ENCODE data around the gene PDE11A.

DNA sequence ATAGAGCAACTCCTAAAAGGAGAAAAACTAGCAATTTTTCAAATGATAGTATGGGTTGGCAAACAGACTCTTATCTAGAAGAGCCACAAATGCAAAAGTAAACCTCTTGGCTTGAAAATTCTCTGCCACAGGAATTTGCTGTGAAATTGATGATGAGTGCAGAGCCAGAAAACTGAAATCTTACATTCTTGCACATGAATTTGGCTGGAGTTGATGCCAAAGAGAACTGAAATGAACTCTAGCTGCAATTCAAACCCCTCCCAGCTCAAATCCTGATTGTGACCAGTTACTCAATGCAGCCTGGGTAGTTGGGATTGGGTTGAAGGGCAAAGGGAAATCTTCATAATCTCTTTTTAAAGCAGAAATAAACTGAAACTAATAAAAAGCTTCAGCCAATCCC, 266.6 kb downstream of the PDE11A start:
- TF ChIP-seq, protein P1, sequence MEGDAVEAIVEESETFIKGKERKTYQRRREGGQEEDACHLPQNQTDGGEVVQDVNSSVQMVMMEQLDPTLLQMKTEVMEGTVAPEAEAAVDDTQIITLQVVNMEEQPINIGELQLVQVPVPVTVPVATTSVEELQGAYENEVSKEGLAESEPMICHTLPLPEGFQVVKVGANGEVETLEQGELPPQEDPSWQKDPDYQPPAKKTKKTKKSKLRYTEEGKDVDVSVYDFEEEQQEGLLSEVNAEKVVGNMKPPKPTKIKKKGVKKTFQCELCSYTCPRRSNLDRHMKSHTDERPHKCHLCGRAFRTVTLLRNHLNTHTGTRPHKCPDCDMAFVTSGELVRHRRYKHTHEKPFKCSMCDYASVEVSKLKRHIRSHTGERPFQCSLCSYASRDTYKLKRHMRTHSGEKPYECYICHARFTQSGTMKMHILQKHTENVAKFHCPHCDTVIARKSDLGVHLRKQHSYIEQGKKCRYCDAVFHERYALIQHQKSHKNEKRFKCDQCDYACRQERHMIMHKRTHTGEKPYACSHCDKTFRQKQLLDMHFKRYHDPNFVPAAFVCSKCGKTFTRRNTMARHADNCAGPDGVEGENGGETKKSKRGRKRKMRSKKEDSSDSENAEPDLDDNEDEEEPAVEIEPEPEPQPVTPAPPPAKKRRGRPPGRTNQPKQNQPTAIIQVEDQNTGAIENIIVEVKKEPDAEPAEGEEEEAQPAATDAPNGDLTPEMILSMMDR (conservative IDR thresholded peaks at IDR 0.05; ENCODE audit: low read depth in 2 of 2): no peak
- TF ChIP-seq EZH2 (IDR thresholded peaks at IDR 0.05; ENCODE audit: low read depth, unreplicated experiment) (no peak), EZH2phosphoT487 (IDR thresholded peaks at IDR 0.05; ENCODE audit: unreplicated experiment) (no peak)
- TF ChIP-seq, protein P2, sequence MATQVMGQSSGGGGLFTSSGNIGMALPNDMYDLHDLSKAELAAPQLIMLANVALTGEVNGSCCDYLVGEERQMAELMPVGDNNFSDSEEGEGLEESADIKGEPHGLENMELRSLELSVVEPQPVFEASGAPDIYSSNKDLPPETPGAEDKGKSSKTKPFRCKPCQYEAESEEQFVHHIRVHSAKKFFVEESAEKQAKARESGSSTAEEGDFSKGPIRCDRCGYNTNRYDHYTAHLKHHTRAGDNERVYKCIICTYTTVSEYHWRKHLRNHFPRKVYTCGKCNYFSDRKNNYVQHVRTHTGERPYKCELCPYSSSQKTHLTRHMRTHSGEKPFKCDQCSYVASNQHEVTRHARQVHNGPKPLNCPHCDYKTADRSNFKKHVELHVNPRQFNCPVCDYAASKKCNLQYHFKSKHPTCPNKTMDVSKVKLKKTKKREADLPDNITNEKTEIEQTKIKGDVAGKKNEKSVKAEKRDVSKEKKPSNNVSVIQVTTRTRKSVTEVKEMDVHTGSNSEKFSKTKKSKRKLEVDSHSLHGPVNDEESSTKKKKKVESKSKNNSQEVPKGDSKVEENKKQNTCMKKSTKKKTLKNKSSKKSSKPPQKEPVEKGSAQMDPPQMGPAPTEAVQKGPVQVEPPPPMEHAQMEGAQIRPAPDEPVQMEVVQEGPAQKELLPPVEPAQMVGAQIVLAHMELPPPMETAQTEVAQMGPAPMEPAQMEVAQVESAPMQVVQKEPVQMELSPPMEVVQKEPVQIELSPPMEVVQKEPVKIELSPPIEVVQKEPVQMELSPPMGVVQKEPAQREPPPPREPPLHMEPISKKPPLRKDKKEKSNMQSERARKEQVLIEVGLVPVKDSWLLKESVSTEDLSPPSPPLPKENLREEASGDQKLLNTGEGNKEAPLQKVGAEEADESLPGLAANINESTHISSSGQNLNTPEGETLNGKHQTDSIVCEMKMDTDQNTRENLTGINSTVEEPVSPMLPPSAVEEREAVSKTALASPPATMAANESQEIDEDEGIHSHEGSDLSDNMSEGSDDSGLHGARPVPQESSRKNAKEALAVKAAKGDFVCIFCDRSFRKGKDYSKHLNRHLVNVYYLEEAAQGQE (IDR thresholded peaks at IDR 0.05; ENCODE audit: unreplicated experiment): no peak
